Sigmoid colon (tissue), 4 donors: ENCODE measurements around the gene RS1.

Experiments
- EP300 ChIP-seq, 4 donors: sonication (generic); formaldehyde crosslinking; IDR thresholded peaks; one replicate each; pipeline ENCODE4 v1.6.1; 2017; ENCODE audit warnings: antibody characterized with exemption in 4 of 4
- POLR2A ChIP-seq, 2 donors: fragments of 450-650 bp; IDR thresholded peaks; one replicate each; pipeline ENCODE4 v1.6.1; 2016; ENCODE audit warnings: antibody characterized with exemption in 2 of 2, mild to moderate bottlenecking in 2 of 2, moderate library complexity in 2 of 2
- POLR2AphosphoS5 ChIP-seq, 4 donors: sonication (generic); formaldehyde crosslinking; IDR thresholded peaks; one replicate each; pipeline ENCODE4 v1.6.1; 2017; ENCODE audit warnings: antibody characterized with exemption in 4 of 4
- TF ChIP-seq, protein P1 (sequence below), 4 experiments: fragments of 450-650 bp in 3 of 4; fragments of 200-600 bp in 1 of 4; IDR thresholded peaks; one replicate each; pipeline ENCODE4 v1.5.1; 2016 to 2019; ENCODE audit warnings: antibody characterized with exemption in 4 of 4, mild to moderate bottlenecking in 3 of 4, moderate library complexity in 2 of 4

DNA sequence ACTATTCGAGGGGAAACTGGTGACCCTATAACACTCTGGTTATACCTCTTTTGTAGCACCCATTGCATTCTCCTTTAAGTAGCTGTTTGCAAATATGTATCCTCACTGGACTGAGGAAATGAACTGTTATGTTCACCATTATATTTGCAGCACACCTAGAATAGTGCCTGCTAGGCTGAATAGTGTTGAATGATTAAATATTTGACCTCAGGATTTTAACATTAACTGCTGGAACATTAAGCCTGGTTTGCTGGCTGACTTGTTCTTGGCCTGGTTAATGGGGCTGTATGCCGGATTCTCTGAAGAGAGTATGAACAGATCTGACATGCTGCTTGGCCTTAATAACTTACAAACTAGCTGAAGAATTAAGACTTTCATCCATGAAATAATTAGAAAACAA, 80.1 kb downstream of the RS1 start:
- TF ChIP-seq, protein P1, sequence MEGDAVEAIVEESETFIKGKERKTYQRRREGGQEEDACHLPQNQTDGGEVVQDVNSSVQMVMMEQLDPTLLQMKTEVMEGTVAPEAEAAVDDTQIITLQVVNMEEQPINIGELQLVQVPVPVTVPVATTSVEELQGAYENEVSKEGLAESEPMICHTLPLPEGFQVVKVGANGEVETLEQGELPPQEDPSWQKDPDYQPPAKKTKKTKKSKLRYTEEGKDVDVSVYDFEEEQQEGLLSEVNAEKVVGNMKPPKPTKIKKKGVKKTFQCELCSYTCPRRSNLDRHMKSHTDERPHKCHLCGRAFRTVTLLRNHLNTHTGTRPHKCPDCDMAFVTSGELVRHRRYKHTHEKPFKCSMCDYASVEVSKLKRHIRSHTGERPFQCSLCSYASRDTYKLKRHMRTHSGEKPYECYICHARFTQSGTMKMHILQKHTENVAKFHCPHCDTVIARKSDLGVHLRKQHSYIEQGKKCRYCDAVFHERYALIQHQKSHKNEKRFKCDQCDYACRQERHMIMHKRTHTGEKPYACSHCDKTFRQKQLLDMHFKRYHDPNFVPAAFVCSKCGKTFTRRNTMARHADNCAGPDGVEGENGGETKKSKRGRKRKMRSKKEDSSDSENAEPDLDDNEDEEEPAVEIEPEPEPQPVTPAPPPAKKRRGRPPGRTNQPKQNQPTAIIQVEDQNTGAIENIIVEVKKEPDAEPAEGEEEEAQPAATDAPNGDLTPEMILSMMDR (IDR thresholded peaks at IDR 0.05) = no peak
- no peak for TF ChIP-seq POLR2A (IDR thresholded peaks at IDR 0.05)
- TF ChIP-seq EP300 (IDR thresholded peaks at IDR 0.05) = no peak
- TF ChIP-seq POLR2AphosphoS5 (IDR thresholded peaks at IDR 0.05) = no peak
